ENCODE data around the gene TMEM101.

- TF ChIP-seq, protein P1, sequence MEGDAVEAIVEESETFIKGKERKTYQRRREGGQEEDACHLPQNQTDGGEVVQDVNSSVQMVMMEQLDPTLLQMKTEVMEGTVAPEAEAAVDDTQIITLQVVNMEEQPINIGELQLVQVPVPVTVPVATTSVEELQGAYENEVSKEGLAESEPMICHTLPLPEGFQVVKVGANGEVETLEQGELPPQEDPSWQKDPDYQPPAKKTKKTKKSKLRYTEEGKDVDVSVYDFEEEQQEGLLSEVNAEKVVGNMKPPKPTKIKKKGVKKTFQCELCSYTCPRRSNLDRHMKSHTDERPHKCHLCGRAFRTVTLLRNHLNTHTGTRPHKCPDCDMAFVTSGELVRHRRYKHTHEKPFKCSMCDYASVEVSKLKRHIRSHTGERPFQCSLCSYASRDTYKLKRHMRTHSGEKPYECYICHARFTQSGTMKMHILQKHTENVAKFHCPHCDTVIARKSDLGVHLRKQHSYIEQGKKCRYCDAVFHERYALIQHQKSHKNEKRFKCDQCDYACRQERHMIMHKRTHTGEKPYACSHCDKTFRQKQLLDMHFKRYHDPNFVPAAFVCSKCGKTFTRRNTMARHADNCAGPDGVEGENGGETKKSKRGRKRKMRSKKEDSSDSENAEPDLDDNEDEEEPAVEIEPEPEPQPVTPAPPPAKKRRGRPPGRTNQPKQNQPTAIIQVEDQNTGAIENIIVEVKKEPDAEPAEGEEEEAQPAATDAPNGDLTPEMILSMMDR (optimal IDR thresholded peaks at IDR 0.05 in 1 of 3, IDR thresholded peaks at IDR 0.05 in 1 of 3, conservative IDR thresholded peaks at IDR 0.05 in 1 of 3; ENCODE audit: extremely low read depth in 1 of 3, insufficient read depth in 2 of 3, low read length in 3 of 3), result no peak
- TF ChIP-seq EZH2 (IDR thresholded peaks at IDR 0.05; ENCODE audit: low read length), result no peak
Measured at GRCh38 chr17:44059101-44059892, 44.5 kb upstream of the TMEM101 start.
